Peyer's patch (tissue), 4 donors: Measurements from ENCODE around the gene PHF2.

Experiments used
- POLR2A ChIP-seq, 2 donors: fragments of 450-650 bp; IDR thresholded peaks; one replicate each; pipeline ENCODE4 v1.5.1; 2017; ENCODE audit warnings: antibody characterized with exemption in 2 of 2, mild to moderate bottlenecking in 2 of 2, moderate library complexity in 2 of 2
- TF ChIP-seq, protein P1 (sequence below), 6 experiments: fragments of 450-650 bp in 4 of 6; fragments of 200-600 bp in 2 of 6; sonication (generic) in 1 of 6; IDR thresholded peaks; one replicate each; pipeline ENCODE4 v1.5.1; 2017 to 2019; ENCODE audit warnings: antibody characterized with exemption in 6 of 6, mild to moderate bottlenecking in 3 of 6, moderate library complexity in 1 of 6

- TF ChIP-seq, protein P1, sequence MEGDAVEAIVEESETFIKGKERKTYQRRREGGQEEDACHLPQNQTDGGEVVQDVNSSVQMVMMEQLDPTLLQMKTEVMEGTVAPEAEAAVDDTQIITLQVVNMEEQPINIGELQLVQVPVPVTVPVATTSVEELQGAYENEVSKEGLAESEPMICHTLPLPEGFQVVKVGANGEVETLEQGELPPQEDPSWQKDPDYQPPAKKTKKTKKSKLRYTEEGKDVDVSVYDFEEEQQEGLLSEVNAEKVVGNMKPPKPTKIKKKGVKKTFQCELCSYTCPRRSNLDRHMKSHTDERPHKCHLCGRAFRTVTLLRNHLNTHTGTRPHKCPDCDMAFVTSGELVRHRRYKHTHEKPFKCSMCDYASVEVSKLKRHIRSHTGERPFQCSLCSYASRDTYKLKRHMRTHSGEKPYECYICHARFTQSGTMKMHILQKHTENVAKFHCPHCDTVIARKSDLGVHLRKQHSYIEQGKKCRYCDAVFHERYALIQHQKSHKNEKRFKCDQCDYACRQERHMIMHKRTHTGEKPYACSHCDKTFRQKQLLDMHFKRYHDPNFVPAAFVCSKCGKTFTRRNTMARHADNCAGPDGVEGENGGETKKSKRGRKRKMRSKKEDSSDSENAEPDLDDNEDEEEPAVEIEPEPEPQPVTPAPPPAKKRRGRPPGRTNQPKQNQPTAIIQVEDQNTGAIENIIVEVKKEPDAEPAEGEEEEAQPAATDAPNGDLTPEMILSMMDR (IDR thresholded peaks at IDR 0.05) = no peak
- no peak for TF ChIP-seq POLR2A (IDR thresholded peaks at IDR 0.05)
Measured at GRCh38 chr9:93710370-93710723, 134.0 kb downstream of the PHF2 start.
